H1 (cell line): Measurements from ENCODE around the gene POU6F2. TPM values are rescaled to one million over a fixed set of nuclear protein-coding genes. Genes with fewer than 3 reads are reported as not detected.

Experiments
- CTCF ChIA-PET: fragments of 300-600 bp; sonication (Branson Sonifier 250); formaldehyde crosslinking; loops from one replicate; lab custom pipeline; 2021; ENCODE audit not compliant: partially characterized antibody; lab: Charles Lee
- POLR2A ChIA-PET: fragments of 300-600 bp; sonication (Branson Sonifier 250); formaldehyde crosslinking; loops from one replicate; lab custom pipeline; 2021; ENCODE audit warnings: inconsistent platforms; ENCODE audit not compliant: partially characterized antibody; lab: Charles Lee
- DNase-seq, 2 experiments: peaks; one replicate each; pipeline versions ENCODE4 v3.0.0 to v3.0.0-alpha.2; 2010 to 2022; ENCODE audit warnings: low spot score in 2 of 2, low read depth in 1 of 2, mixed read lengths in 1 of 2
- FAIRE-seq: peaks from 2 replicates; lab custom pipeline; 2011; peaks lifted over from hg19 to GRCh38; lab: Jason Lieb, UNC
- H2AFZ ChIP-seq: 2 replicates; pipeline ENCODE4 v1.8.1; 2012; ENCODE audit warnings: low read length, inconsistent platforms
- H2AK5ac ChIP-seq: 2 replicates; pipeline ENCODE4 v1.6.1; 2013; ENCODE audit warnings: low read depth, low read length
- H2BK120ac ChIP-seq: replicated peaks from 2 replicates; pipeline ENCODE3; 2013; ENCODE audit warnings: low read depth, low read length, inconsistent platforms
- H2BK12ac ChIP-seq: 2 replicates; pipeline ENCODE4 v1.6.1; 2013; ENCODE audit warnings: low read depth, low read length
- H2BK15ac ChIP-seq: 2 replicates; pipeline ENCODE4 v1.6.1; 2013; ENCODE audit warnings: low read length
- H2BK20ac ChIP-seq: 2 replicates; pipeline ENCODE4 v1.6.1; 2013; ENCODE audit warnings: low read length
- H2BK5ac ChIP-seq: 2 replicates; pipeline ENCODE4 v1.6.1; 2013; ENCODE audit warnings: low read depth, low read length
- H3K14ac ChIP-seq: 2 replicates; pipeline ENCODE4 v1.6.1; 2013; ENCODE audit warnings: inconsistent platforms; ENCODE audit not compliant: insufficient read length
- H3K18ac ChIP-seq: 2 replicates; pipeline ENCODE4 v1.6.1; 2013; ENCODE audit warnings: low read length; ENCODE audit errors: extremely low read depth
- H3K23ac ChIP-seq: 2 replicates; pipeline ENCODE4 v1.6.1; 2013; ENCODE audit warnings: inconsistent platforms; ENCODE audit not compliant: insufficient read length
- H3K23me2 ChIP-seq: 2 replicates; pipeline ENCODE4 v1.6.1; 2013; ENCODE audit warnings: low read depth, low read length
- H3K27ac ChIP-seq: 2 replicates; pipeline ENCODE4 v1.6.1; 2011; ENCODE audit warnings: low read depth, low read length, inconsistent platforms
- H3K27me3 ChIP-seq, 4 experiments: replicated peaks in 1 of 4; 1 replicate in 1 of 4; 2 replicates in 3 of 4; pipeline versions ENCODE4 v1.6.1 to v1.8.1; 2011 to 2013; ENCODE audit warnings: low read length in 3 of 4, mild to moderate bottlenecking in 3 of 4, inconsistent platforms in 2 of 4, mixed read lengths in 2 of 4, moderate library complexity in 1 of 4; ENCODE audit not compliant: control insufficient read depth in 3 of 4, insufficient read depth in 3 of 4; ENCODE audit errors: extremely low read depth in 1 of 4
- H3K36me3 ChIP-seq, 4 experiments: 2 replicates each; pipeline versions ENCODE4 v1.6.1 to v1.8.1; 2011 to 2013; ENCODE audit warnings: mild to moderate bottlenecking in 4 of 4, low read length in 3 of 4, moderate library complexity in 2 of 4, control low read depth in 1 of 4, inconsistent platforms in 1 of 4; ENCODE audit not compliant: insufficient read depth in 4 of 4, control insufficient read depth in 2 of 4
- H3K4ac ChIP-seq: replicated peaks from 2 replicates; pipeline ENCODE3; 2013; ENCODE audit warnings: low read length, low read depth, mixed read lengths, inconsistent platforms; ENCODE audit not compliant: insufficient read length
- H3K4me1 ChIP-seq, 4 experiments: replicated peaks in 1 of 4; 1 replicate in 1 of 4; 2 replicates in 3 of 4; pipeline versions ENCODE4 v1.6.1 to v1.8.1; 2011 to 2013; ENCODE audit warnings: low read length in 3 of 4, inconsistent platforms in 2 of 4, mixed read lengths in 1 of 4; ENCODE audit not compliant: insufficient read depth in 4 of 4, control insufficient read depth in 3 of 4
- H3K4me2 ChIP-seq, 2 experiments: 2 replicates each; pipeline versions ENCODE4 v1.6.1 to v1.8.1; 2011 to 2013; ENCODE audit warnings: low read depth in 2 of 2, low read length in 2 of 2, control low read depth in 1 of 2, inconsistent platforms in 1 of 2, mild to moderate bottlenecking in 1 of 2; ENCODE audit not compliant: insufficient read depth in 1 of 2
- H3K4me3 ChIP-seq, 4 experiments: fragments of 200-600, 300-600 bp in 1 of 4; sonication (generic), shearing (Covaris generic), sonication (Bioruptor Twin) in 1 of 4; 2 replicates each; pipeline versions ENCODE4 v1.5.1 to v1.8.1; 2011 to 2016; ENCODE audit warnings: low read length in 4 of 4, low read depth in 3 of 4, control low read depth in 2 of 4, inconsistent platforms in 2 of 4, mild to moderate bottlenecking in 2 of 4, mixed read lengths in 1 of 4, moderate library complexity in 1 of 4; ENCODE audit not compliant: insufficient read depth in 2 of 4; ENCODE audit errors: extremely low read depth in 1 of 4
- H3K56ac ChIP-seq: replicated peaks from 2 replicates; pipeline ENCODE3; 2013; ENCODE audit warnings: low read depth, mild to moderate bottlenecking, mixed read lengths, low read length, inconsistent platforms; ENCODE audit not compliant: insufficient read length
- H3K79me1 ChIP-seq: 2 replicates; pipeline ENCODE4 v1.6.1; 2013; ENCODE audit warnings: low read depth, low read length, control low read depth
- H3K79me2 ChIP-seq, 2 experiments: 2 replicates each; pipeline versions ENCODE4 v1.6.1 to v1.8.1; 2012 to 2013; ENCODE audit warnings: low read length in 2 of 2, mild to moderate bottlenecking in 2 of 2, inconsistent platforms in 1 of 2; ENCODE audit not compliant: insufficient read depth in 2 of 2, control insufficient read depth in 1 of 2
- H3K9ac ChIP-seq, 4 experiments: replicated peaks in 1 of 4; 1 replicate in 1 of 4; 2 replicates in 3 of 4; pipeline versions ENCODE4 v1.6.1 to v1.8.1; 2011 to 2013; ENCODE audit warnings: low read depth in 3 of 4, low read length in 3 of 4, control low read depth in 2 of 4, mild to moderate bottlenecking in 2 of 4, moderate library complexity in 2 of 4, inconsistent platforms in 1 of 4; ENCODE audit errors: extremely low read depth in 1 of 4
- H3K9me3 ChIP-seq, 2 experiments: 2 replicates each; pipeline versions ENCODE4 v1.6.1 to v1.8.1; 2012 to 2013; ENCODE audit warnings: mild to moderate bottlenecking in 2 of 2, moderate library complexity in 2 of 2, control low read depth in 1 of 2, inconsistent platforms in 1 of 2, low read depth in 1 of 2, low read length in 1 of 2, mixed read lengths in 1 of 2; ENCODE audit not compliant: insufficient read depth in 2 of 2
- H4K20me1 ChIP-seq, 2 experiments: replicated peaks in 1 of 2; 2 replicates each; pipeline versions ENCODE3 to v1.8.1; 2011 to 2013; ENCODE audit warnings: inconsistent platforms in 2 of 2, low read length in 2 of 2, mild to moderate bottlenecking in 1 of 2; ENCODE audit not compliant: insufficient read depth in 2 of 2, control insufficient read depth in 1 of 2
- H4K5ac ChIP-seq: 2 replicates; pipeline ENCODE4 v1.6.1; 2013; ENCODE audit warnings: low read length, low read depth, mixed read lengths, inconsistent platforms; ENCODE audit not compliant: insufficient read length
- H4K8ac ChIP-seq: 2 replicates; pipeline ENCODE4 v1.8.0; 2013; ENCODE audit warnings: mild to moderate bottlenecking, moderate library complexity, low read length, inconsistent platforms; ENCODE audit not compliant: insufficient read depth; ENCODE audit errors: extremely low read depth
- H4K91ac ChIP-seq: replicated peaks from 2 replicates; pipeline ENCODE3; 2013; ENCODE audit warnings: low read length, mixed read lengths, inconsistent platforms; ENCODE audit not compliant: insufficient read length
- BACH1 ChIP-seq: IDR thresholded peaks from 2 replicates; pipeline ENCODE4 v1.6.1; 2012; ENCODE audit warnings: low read length, improper control_type of control experiment
- BCL11A ChIP-seq, 2 experiments: IDR thresholded peaks; one replicate each; pipeline ENCODE4 v1.6.1; 2011; ENCODE audit warnings: low read depth in 2 of 2, low read length in 2 of 2, mild to moderate bottlenecking in 2 of 2
- EGR1 ChIP-seq: IDR thresholded peaks from 2 replicates; pipeline ENCODE4 v1.6.1; 2011; ENCODE audit warnings: low read depth, low read length, borderline replicate concordance
- EP300 ChIP-seq, 2 experiments: IDR thresholded peaks; 1 replicate in 1 of 2; 2 replicates in 1 of 2; pipeline ENCODE4 v1.6.1; 2011 to 2012; ENCODE audit warnings: low read depth in 2 of 2, low read length in 2 of 2, mild to moderate bottlenecking in 2 of 2, borderline replicate concordance in 1 of 2, inconsistent platforms in 1 of 2, moderate library complexity in 1 of 2
- MAFK ChIP-seq: IDR thresholded peaks from 2 replicates; pipeline ENCODE4 v1.6.1; 2012; ENCODE audit warnings: low read depth, mild to moderate bottlenecking, improper control_type of control experiment, low read length
- NRF1 ChIP-seq: IDR thresholded peaks from 2 replicates; pipeline ENCODE4 v1.6.1; 2011; ENCODE audit warnings: mild to moderate bottlenecking, low read depth, low read length, improper control_type of control experiment
- RFX5 ChIP-seq: IDR thresholded peaks from 2 replicates; pipeline ENCODE4 v1.6.1; 2011; ENCODE audit warnings: low read depth, low read length, improper control_type of control experiment, borderline replicate concordance
- RNF2 ChIP-seq: fragments of 200-900, 300-1000 bp; sonication (generic); IDR thresholded peaks from 2 replicates; pipeline ENCODE4 v1.7.1; 2016; ENCODE audit warnings: borderline replicate concordance, low read depth, mild to moderate bottlenecking, antibody characterized with exemption, low read length; ENCODE audit not compliant: poor library complexity, severe bottlenecking; ENCODE audit errors: missing control alignments
- SIN3A ChIP-seq, 2 experiments: IDR thresholded peaks in 1 of 2; conservative IDR thresholded peaks in 1 of 2; 2 replicates each; pipeline ENCODE4 v1.6.1; 2011 to 2012; ENCODE audit warnings: low read length in 2 of 2, improper control_type of control experiment in 1 of 2, low read depth in 1 of 2, mild to moderate bottlenecking in 1 of 2
- SIX5 ChIP-seq: IDR thresholded peaks from 2 replicates; pipeline ENCODE4 v1.6.1; 2011; ENCODE audit warnings: mild to moderate bottlenecking, low read depth, low read length
- SP2 ChIP-seq: IDR thresholded peaks from 2 replicates; pipeline ENCODE4 v1.6.1; 2012; ENCODE audit warnings: mild to moderate bottlenecking, low read length, inconsistent platforms
- TAF1 ChIP-seq: IDR thresholded peaks from 2 replicates; pipeline ENCODE4 v1.6.1; 2011; ENCODE audit warnings: mild to moderate bottlenecking, low read depth, low read length
- WGBS, 2 experiments: shearing (Covaris generic) in 1 of 2; methylation state at CpG; one replicate each; pipeline versions ENCODE4 v1.1.6 to v1.1.7; 2013 to 2015; ENCODE audit warnings: low lambda C conversion rate in 2 of 2, mixed read lengths in 2 of 2, inconsistent platforms in 1 of 2, low coverage in 1 of 2, missing lambda C conversion rate in 1 of 2; ENCODE audit not compliant: insufficient replicate concordance in 2 of 2, insufficient coverage in 1 of 2, insufficient read length in 1 of 2; ENCODE audit errors: extremely low coverage in 1 of 2, missing lambda C conversion rate in 1 of 2; 5-methylcytosine and 5-hydroxymethylcytosine counted together
- polyA plus RNA-seq, 7 experiments: library from polyadenylated mRNA; depleted of rRNA in 3 of 7; stranded (reverse) in 5 of 7; unstranded in 2 of 7; fragments of >200 nt in 5 of 7; fragments of 200-250 nt in 2 of 7; gene quantifications; 1 replicate in 5 of 7; 2 replicates in 1 of 7; 4 replicates in 1 of 7; pipeline versions ENCODE4 v1.2.1 to v1.2.3, GENCODE V29; 2011 to 2013; ENCODE audit warnings: missing spikeins in 2 of 7, mixed read lengths in 2 of 7
- total RNA-seq: library from RNA; stranded (reverse); fragmentation: NEBNext Ultra II Directional; extraction: Animal tissue kit (Norgen Biotek cat#: 25700); gene quantifications from 2 replicates; pipeline ENCODE4 v1.2.1, GENCODE V29; 2021

POU6F2 gene
- total and polyA plus RNA-seq, 2 of the 8 experiments (the other 6 are each of a cell fraction or from before 2014, with no cell fraction given), result 1.1 to 2.0 TPM

DNA sequence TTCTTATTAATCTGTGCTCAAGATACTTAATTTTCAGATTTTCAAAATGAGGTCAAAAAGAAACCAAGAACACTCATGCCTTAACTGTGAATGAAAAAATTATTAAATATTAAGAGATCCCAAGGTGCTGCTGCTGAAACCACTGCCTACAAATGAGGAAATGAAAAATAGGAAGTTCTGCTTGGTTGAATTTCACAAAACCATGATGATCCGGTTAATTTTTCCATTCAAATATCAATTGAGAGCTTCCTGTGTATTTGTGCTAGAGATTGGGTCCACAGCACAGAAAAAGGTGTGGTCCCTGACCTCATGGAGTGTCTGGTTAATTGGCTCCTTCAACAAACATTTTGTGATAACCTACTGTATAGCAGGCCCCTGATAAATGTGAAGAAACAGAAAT lies 455.8 kb downstream of the POU6F2 start:
- Histone ChIP-seq H3K23me2 (no peaks in the 10 kb centered on the region; the same call in 1 of the 2 replicates), H2AK5ac (no peak overlapping the region), H2BK15ac (no peak overlapping the region), H3K23ac (no peak overlapping the region), H3K4me3 (no peak overlapping the region), H4K20me1 (no peaks in the 10 kb centered on the region), H2BK5ac (no peak overlapping the region), H3K4me2 (no peak overlapping the region), H3K36me3 (no peaks in the 10 kb centered on the region), H3K27ac (no peak overlapping the region)
- TF ChIP-seq RNF2 (no peak), BACH1 (no peak), BCL11A (IDR thresholded peaks at IDR 0.05; ENCODE audit: low read depth in 2 of 2, low read length in 2 of 2) (no peak), EP300 (IDR thresholded peaks at IDR 0.05; ENCODE audit: borderline replicate concordance in 1 of 2, low read depth in 2 of 2, low read length in 2 of 2) (no peak), TAF1 (no peak), NRF1 (no peak), SP2 (no peak), EGR1 (no peak), SIN3A (conservative IDR thresholded peaks at IDR 0.05 in 1 of 2, IDR thresholded peaks at IDR 0.05 in 1 of 2; ENCODE audit: low read depth in 1 of 2, low read length in 2 of 2) (no peak), RFX5 (no peak), MAFK (no peak), SIX5 (no peak)
- TF ChIP-seq, all 59 proteins: peak for 0
- DNase-seq, result no peak
- Histone ChIP-seq H2BK120ac (no peak overlapping the region), H3K14ac (no peak overlapping the region), H3K27me3 (no peaks in the 10 kb centered on the region), H3K4me1 (peaks cover 0 to 11% (median 3%) of the 10 kb centered on the region in 4 experiments; a peak in 6 of 7 replicates), H4K8ac (no peak overlapping the region), H3K79me2 (no peaks in the 10 kb centered on the region), H3K9me3 (no peaks in the 10 kb centered on the region), H3K9ac (no peak overlapping the region), H3K79me1 (no peaks in the 10 kb centered on the region), H4K91ac (no peak overlapping the region), H3K18ac (no peak overlapping the region), H4K5ac (no peak overlapping the region), H2BK12ac (no peak overlapping the region), H3K4ac (no peak overlapping the region), H2BK20ac (no peak overlapping the region), H2AFZ (no peak overlapping the region), H3K56ac (no peak overlapping the region)
- ChIA-PET CTCF (interaction anchor here (0.9 to 2.8 kb wide), 4 partner anchors 19 to 524 kb away, joined by 3 to 11 read pairs (median 4); partner anchors contain the start of gene VPS41), POLR2A (no interaction called here)
- WGBS, 2 experiments, result 92% methylated on average over 1 of the region's 1 CpG; no CpG with 5 or more reads in 1 of the 2 experiments
- no peak for FAIRE-seq
